Myocyte (in vitro differentiated cells): ENCODE measurements around the gene RTN4RL1. TPM values are rescaled to one million over a fixed set of nuclear protein-coding genes. Genes with fewer than 3 reads are reported as not detected.
A peak's percentile ranks its signal among the peaks of the same experiment; 100 is the strongest.

Source experiments
- DNase-seq: peaks from one replicate; pipeline ENCODE4 v3.0.0-alpha.2; 2012; ENCODE audit warnings: low read depth
- total RNA-seq: library from RNA; depleted of rRNA; stranded (reverse); fragments of >200 nt; gene quantifications from 2 replicates; pipeline ENCODE4 v1.2.3, GENCODE V29; 2014

RTN4RL1 gene
- total RNA-seq, 1 donor from 2014 or later, result 0.96 TPM

GRCh38 chr17:1920948-1921351, 104.2 kb downstream of the RTN4RL1 start:
- DNase-seq, result no peak

- no peak for DNase-seq
Measured at GRCh38 chr17:1919201-1919600, 105.9 kb downstream of the RTN4RL1 start.

DNA sequence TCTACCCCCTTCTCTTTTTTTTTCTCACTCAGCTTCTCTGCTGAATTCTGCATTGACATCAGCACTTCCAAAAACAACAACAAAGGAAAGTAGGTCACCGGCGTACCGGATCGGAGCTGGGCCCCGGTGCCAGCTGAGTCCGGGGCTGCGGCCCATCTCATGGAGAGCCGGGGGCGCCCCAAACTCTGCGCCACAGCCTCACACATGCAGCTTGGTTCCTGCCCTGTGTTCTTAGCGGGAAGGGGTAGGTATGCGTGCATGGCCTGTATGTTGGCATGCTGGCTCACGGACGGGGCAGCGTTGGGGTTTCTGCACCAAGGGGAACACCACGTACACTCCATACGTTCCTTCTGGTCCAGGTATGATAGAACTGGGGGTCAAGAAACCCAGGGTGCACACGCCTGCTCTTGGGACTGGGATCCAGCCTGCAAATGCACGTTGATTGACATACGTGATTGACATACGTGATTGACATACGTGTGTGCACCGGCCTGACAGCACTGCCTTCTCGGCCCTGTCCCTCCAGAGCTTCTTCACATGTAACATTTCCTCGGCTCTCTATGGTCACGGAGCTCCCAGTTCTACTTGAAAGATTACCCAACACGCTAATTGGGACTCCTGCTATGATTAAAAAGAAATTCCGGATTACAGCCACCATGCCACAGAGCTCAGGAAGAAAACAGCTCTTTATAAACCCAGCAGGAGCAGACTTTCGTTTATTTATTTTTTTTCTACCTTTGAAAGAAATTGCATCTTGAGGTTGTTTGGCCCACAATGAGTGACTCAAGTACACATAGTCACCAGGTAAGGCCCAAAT, 106.6 kb downstream of the RTN4RL1 start:
- no peak for DNase-seq

DNA sequence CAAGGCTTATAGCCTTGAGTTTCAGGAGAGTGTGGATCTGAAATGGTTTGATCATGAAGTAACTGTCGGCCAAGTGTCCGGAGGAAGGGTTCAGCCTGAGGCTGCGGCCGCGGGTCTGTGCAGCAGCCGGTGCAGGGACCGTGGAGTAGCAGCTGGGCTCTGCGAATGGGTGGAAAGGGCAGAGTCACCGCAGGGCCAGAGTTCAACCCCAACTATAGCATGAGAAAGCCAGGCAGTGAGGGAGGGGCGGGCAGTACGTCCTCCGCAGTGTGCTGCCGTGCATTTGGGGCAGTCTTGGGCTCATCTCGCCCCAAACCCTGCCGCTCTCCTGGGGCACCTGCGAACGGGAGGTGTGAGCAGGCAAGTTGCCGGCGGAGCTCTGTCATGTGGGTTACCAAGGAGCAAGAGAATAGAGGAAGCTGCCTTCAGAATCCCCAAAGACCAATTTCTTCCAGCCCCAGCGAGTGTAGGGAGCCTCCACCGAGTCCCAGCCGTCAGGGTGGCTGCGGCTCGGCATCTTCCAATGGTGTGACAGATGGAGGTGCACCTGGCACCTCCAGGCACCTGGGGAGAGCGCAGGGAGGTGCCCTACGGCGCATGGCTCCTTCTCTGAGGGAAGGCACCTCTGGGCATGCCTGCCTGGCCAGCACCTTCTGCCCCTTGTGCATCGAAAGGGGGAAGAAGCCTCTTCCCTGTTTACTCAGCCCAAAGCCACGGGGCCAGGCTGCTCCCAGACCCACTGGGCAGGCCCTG, 108.0 kb downstream of the RTN4RL1 start:
- no peak for DNase-seq

DNA sequence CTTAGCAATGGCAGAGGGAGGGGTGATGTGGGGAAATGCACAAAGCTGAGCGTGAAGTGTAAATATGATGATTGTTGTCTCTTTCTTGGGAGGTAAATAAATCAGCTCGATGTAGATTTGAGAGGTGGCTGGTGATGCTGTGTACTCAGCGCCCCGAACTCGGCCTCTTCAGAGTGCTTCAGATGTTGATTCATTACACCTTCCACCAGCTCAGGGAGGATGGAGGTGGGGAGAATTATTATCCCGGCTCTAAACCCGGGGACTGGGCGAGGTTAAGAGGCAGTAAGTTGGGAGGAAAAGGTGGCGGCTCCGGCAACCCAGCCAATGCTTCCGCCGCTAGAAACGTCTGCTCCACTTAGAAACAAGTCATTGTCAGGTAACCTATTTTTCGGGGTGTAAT, 108.8 kb downstream of the RTN4RL1 start:
- no peak for DNase-seq

- DNase-seq, result no peak
Measured at GRCh38 chr17:1915889-1916288, 109.2 kb downstream of the RTN4RL1 start.

- DNase-seq, result peak; percentile 46
Measured at GRCh38 chr17:1914661-1915083, 110.5 kb downstream of the RTN4RL1 start.

DNA sequence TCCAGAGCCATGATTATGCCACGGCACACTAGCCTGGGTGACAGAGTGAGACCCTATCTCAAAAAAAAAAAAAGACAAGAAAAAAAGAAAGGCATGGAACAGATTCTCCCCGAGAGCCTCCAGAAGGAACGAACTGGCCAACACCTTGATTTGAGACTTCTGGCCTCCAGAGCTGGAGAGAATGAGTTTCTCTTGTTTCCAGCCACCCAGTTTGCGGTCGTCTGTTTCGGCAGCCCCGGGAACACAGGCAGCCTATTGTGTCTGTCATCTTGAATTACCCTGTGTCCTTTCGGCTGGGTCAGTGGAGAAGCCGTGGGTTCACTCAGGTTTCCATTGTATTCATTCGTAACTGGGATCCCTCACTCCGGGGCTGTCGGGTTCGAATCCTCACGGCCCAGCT, 111.4 kb downstream of the RTN4RL1 start:
- no peak for DNase-seq

GRCh38 chr17:1912146-1912545, 113.0 kb downstream of the RTN4RL1 start:
- DNase-seq, result no peak

- DNase-seq, result no peak
Measured at GRCh38 chr17:1909985-1910384, 115.1 kb downstream of the RTN4RL1 start.

DNA sequence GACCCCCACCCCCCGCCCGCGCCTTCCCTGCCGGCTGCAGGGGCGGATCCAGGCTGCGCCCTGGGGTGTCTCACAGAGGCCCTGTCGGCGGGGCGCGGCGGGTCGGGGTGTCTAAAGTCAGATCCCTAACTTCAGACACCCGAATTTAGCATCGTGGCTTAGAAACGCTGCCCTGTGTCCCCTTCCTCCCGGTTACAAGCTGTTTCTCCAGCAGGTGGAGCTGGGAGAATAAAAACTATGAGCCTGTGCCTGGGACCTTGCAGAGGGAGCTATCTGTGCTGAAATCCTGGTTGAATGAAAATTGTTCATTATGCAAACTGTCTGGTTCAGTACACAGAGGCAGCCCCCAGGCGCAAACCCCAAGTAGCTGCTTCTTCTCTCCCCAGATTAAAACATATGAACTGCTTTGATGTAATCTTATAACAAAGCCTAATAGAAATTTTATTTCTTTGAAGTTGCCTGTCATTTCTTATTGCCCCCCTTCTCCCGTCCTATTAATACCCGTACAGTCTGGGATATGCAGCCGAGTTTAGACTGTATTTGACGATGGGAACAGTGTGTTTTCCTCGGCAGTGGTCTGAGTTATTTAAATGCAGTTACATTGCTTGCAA, 116.3 kb downstream of the RTN4RL1 start:
- peak; percentile 84 for DNase-seq

DNA sequence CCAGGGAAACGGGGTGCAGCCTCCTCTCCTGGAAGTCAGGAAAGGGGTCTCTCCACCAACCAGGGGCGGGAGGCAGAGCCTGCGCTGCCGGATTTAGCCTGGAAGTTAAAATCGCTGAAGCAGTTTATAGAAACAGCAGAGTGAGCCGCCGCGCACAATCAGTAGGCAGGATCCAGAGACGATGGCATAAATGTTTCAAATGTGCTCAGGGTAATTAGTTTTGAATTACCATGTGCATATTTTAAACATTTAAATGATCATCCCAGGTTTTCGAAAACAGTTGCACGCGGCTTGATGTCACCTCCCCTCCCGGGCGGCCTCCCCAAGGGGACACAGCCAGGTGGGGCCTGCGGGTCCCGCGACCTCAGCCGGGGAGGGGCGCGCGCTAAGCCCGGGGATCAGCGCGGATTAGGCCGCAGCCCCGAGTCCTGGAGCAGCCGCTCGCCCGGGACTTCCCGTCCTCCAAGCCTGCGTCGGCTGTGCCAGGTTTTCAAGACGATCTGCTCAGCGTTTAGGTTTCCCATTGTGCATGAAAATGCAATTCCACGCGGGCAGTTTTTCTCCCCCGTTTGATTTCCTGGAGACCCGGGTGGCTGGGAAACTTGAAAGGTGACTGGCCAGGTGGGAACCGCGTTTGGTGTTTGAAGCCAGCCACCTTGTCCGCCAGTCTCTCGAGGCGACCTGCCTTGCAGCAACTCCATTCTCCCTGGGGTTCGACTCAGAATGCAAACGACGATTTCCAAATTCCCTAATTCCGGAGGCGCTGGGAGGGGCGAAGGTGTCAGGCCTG, 117.0 kb downstream of the RTN4RL1 start:
- DNase-seq, result no peak

DNA sequence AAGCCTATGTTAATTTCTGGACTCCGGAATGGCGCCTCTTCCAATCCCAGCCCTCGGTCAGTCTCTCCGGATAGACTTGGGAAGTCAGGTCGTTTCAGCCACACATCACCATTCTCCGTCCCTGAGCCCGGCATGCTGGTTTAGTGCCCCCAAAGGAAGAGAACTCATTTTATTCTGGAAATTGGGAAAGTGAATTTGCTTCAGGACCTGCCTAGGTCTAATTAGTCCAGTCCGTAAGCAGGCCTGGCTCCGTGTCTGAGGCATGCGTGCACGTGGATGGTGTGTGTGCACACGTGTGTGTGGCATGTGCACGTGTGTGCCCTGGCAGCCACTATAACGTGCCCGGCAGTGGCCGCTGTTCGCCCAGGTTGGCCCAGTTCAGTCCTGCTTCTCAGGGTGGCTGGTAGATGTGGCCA, 117.9 kb downstream of the RTN4RL1 start:
- DNase-seq, result no peak

DNA sequence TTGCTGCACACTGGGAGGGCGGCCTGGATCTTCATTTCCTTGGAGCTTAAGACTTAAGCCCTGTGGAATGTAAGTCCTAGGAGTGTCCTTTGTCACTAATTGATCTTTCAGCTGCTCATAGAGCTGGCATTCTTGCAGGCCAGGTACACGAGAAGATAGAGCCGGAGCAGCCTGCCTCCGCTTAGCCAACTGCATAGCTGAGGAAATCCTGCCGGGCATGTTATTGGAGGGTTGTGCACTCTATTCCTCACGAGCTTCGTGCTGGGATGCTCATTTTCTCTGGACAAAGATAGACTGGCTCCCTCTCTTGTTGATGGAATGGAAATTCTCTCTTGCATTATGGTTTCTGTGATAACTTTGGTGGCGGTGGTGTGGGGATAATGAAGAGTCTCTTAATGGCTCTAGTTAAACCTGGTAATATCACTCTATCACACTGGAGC, 118.5 kb downstream of the RTN4RL1 start:
- no peak for DNase-seq

DNA sequence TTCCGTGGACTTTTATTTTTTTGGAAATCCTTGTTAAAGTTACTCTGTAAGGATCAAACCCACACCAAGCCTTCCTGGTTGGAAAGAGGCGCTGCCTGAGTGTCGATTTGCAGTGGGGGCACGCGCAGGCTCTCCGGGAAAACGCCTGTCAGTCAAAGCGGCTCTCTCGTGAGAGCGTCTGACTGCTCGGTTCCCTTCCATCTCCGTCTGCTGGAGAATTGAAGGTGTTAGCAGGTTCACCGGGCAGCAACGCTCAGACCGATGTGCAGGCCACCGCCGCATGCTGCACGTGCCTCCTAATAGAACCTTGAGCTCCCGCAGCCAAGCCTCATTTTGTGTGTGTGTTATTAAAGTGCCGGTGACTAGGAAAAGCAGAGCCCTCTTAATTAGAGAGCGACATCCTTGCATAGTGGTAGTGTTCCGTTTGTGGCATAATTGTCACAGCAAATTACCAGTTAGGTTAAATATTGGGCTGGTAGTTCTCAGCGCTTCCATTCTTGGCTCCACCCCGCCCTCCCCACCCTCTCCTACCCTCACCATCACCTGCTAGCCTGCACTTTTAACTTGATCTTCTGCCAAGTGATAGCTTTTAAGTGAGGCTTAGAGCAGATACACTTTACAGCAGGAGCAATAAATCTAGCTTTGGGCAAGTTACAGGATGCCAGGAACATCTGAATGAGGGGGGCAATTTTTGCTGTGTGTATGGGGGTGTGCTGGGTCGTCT, 119.8 kb downstream of the RTN4RL1 start:
- DNase-seq, result no peak

- no peak for DNase-seq
Measured at GRCh38 chr17:1904273-1905182, 120.6 kb downstream of the RTN4RL1 start.

DNA sequence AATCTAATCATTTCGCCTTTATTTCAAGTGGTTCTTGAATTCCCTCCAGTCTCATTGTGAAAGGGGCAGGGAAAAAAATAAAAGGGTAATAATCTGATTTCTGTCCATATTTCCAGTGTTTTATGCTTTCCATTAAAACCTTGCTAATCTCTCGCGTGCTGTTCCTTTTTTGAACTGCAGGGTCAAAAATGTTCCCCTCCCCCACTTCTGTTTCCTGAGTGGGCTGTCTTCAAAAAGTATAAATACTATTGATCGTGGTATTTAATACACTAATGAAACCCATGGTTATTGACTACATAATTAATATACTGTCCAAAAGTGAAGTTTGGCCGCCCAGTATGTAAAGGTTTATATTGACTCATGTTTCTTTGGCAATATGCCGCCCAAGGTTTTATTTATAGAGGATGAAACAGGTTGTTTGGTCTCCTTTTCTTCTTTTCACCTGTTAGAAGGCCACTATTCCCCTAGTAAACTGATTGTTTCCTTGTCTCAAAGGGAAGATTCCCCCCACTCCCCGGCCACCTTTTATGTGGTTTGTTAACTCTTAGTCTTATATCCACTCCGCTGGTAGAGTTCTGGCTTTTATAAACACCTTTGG, 125.6 kb downstream of the RTN4RL1 start:
- DNase-seq, result no peak

DNA sequence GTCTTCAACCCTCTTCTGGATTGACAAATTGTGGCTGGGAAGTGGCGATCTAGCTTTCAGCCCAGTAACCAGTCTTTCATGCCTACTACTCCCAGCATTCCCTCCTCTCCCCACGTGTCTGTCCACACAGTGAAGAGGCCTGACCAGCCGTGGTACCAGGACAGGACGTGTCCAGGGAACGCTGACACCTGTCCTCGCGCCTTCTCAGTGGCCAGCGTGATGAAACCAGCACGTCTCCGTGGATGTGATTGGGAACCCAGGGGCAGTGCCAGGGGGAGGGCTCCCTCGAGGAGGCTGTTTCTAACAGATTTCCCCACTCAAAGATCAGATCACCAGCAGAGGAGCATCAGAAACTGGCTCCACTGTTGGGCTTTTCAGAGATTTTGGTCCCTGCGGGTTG, 126.3 kb downstream of the RTN4RL1 start:
- no peak for DNase-seq

GRCh38 chr17:1898332-1898731, 126.8 kb downstream of the RTN4RL1 start:
- no peak for DNase-seq
